ENCODE measurements around the gene AP2A2. TPM values are rescaled to one million over a fixed set of nuclear protein-coding genes. Genes with fewer than 3 reads are reported as not detected.
A peak's percentile ranks its signal among the peaks of the same experiment; 100 is the strongest.

Gene AP2A2
- total RNA-seq, 2 donors from 2014 or later, result 35.1 to 70.2 TPM

- Histone ChIP-seq H3K9me3 (no peaks in the 10 kb centered on the region), H3K4me1 (replicated peaks) (no peaks in the 10 kb centered on the region), H3K36me3 (peaks cover 5 to 15% of the 10 kb centered on the region in 2 donors), H3K27ac (no peak overlapping the region), H3K27me3 (replicated peaks; ENCODE audit: insufficient read depth) (no peaks in the 10 kb centered on the region), H3K4me3 (no peak overlapping the region)
- DNase-seq (ENCODE audit: low spot score), result peak; percentile 18
- intact Hi-C loops (cut with DNase I), result no loop called here
- no peak for TF ChIP-seq CTCF (IDR thresholded peaks at IDR 0.05)
- no peak for TF ChIP-seq POLR2AphosphoS5 (IDR thresholded peaks at IDR 0.05)
- TF ChIP-seq POLR2A (IDR thresholded peaks at IDR 0.05), result no peak
- WGBS, result 49% methylated on average over 21 of the region's 21 CpGs
Observed at GRCh38 chr11:1005928-1006327, 80.3 kb downstream of the AP2A2 start.

GRCh38 chr11:1006762-1007161, 81.1 kb downstream of the AP2A2 start:
- H3K36me3 ChIP-seq, result peaks cover 8 to 15% of the 10 kb centered on the region in 2 donors
- no peak overlapping the region for H3K27ac ChIP-seq
- TF ChIP-seq POLR2AphosphoS5 (IDR thresholded peaks at IDR 0.05) (no peak), POLR2A (IDR thresholded peaks at IDR 0.05) (no peak), CTCF (IDR thresholded peaks at IDR 0.05) (no peak)
- intact Hi-C loops (cut with DNase I), result no loop called here
- no peaks in the 10 kb centered on the region for H3K9me3 ChIP-seq
- no peaks in the 10 kb centered on the region for H3K27me3 ChIP-seq (replicated peaks; ENCODE audit: insufficient read depth)
- 91% methylated on average over 13 of the region's 13 CpGs for WGBS
- no peak for DNase-seq (ENCODE audit: low spot score)
- no peaks in the 10 kb centered on the region for H3K4me1 ChIP-seq (replicated peaks)
- no peak overlapping the region for H3K4me3 ChIP-seq

DNA sequence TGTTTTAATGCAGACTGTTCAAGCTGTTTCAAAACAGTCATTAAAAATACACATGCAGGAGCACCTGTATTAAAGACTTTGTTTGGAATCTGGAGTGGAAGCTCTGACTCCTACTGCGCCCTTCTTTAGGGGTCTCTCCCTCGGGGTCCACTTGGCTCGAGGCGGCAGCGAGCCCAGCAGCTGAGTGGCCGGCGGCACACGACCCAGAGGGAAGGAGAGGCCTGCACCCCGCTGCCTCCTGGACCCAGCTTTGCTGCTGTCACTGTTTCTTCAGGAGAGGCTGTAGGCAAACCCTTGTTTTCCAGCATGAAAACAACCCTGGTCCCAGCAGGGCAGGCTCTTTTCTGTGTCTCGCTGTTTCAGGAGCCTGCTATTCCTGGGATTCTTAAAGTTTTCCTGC, 81.6 kb downstream of the AP2A2 start:
- H3K36me3 ChIP-seq, result peaks cover 10 to 15% of the 10 kb centered on the region in 2 donors
- H3K9me3 ChIP-seq, result no peaks in the 10 kb centered on the region
- H3K4me1 ChIP-seq (replicated peaks), result no peaks in the 10 kb centered on the region
- no peak overlapping the region for H3K4me3 ChIP-seq
- no peaks in the 10 kb centered on the region for H3K27me3 ChIP-seq (replicated peaks; ENCODE audit: insufficient read depth)
- no peak for DNase-seq (ENCODE audit: low spot score)
- WGBS, result 98% methylated on average over 10 of the region's 10 CpGs
- H3K27ac ChIP-seq, result no peak overlapping the region
- TF ChIP-seq POLR2A (IDR thresholded peaks at IDR 0.05), result no peak
- TF ChIP-seq CTCF (IDR thresholded peaks at IDR 0.05), result no peak
- TF ChIP-seq POLR2AphosphoS5 (IDR thresholded peaks at IDR 0.05), result no peak
- intact Hi-C loops (cut with DNase I), result no loop called here

DNA sequence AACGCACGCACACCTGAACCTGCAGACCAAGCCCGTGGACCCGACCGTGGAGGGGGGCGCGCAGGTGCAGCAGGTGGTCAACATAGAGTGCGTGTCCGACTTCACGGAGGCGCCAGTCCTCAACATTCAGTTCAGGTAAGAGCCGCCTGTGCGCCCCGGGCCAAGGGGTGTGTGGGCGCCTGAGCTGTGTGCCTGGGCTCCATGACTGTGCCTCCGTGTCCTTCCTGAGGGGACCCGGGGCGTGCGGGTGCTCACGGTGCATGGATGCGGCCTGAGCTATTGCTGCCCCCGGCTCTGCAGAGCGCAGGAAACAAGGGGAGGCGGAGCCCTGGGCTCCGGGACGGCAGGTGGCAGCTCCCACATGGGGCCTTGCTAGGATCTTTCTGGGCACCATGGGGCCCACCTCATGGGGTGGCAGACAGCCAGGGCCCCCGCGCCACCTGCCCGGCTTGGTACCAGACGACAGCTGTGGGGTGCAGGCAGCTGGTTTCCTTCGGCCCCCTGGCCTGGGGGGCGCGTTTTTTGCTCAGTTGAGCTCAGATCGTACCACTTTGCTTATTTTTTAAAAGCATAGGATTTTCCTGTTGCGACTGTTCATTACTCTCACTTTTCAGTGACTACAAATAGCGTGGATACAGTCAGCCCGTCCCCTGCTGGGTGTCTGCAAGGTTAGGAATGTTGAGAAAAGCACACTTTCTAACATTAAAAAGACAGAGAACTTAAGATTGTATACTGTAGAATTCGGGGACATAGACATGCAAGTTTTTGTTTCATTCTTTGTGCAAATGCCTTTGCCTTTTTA, 82.5 kb downstream of the AP2A2 start:
- WGBS, result 90% methylated on average over 37 of the region's 38 CpGs
- intact Hi-C loops (cut with DNase I), result no loop called here
- H3K36me3 ChIP-seq, result peaks cover 10 to 15% of the 10 kb centered on the region in 2 donors

More for the DNA sequence above, 82.5 kb downstream of the AP2A2 start:
- H3K4me3 ChIP-seq, result no peak overlapping the region
- H3K27me3 ChIP-seq (replicated peaks; ENCODE audit: insufficient read depth), result no peaks in the 10 kb centered on the region
- TF ChIP-seq CTCF (IDR thresholded peaks at IDR 0.05) (no peak), POLR2A (IDR thresholded peaks at IDR 0.05) (no peak), POLR2AphosphoS5 (IDR thresholded peaks at IDR 0.05) (no peak)
- no peaks in the 10 kb centered on the region for H3K4me1 ChIP-seq (replicated peaks)
- no peaks in the 10 kb centered on the region for H3K9me3 ChIP-seq
- H3K27ac ChIP-seq, result no peak overlapping the region
- DNase-seq (ENCODE audit: low spot score), result no peak

Measured in prostate gland (tissue), 2 donors.